ENCODE data around the gene RWDD3. TPM values are rescaled to one million over a fixed set of nuclear protein-coding genes. Genes with fewer than 3 reads are reported as not detected.

The RWDD3 gene
- total and polyA plus RNA-seq, 4 donors = 8.0 to 39.9 (median 13.4) TPM

DNA sequence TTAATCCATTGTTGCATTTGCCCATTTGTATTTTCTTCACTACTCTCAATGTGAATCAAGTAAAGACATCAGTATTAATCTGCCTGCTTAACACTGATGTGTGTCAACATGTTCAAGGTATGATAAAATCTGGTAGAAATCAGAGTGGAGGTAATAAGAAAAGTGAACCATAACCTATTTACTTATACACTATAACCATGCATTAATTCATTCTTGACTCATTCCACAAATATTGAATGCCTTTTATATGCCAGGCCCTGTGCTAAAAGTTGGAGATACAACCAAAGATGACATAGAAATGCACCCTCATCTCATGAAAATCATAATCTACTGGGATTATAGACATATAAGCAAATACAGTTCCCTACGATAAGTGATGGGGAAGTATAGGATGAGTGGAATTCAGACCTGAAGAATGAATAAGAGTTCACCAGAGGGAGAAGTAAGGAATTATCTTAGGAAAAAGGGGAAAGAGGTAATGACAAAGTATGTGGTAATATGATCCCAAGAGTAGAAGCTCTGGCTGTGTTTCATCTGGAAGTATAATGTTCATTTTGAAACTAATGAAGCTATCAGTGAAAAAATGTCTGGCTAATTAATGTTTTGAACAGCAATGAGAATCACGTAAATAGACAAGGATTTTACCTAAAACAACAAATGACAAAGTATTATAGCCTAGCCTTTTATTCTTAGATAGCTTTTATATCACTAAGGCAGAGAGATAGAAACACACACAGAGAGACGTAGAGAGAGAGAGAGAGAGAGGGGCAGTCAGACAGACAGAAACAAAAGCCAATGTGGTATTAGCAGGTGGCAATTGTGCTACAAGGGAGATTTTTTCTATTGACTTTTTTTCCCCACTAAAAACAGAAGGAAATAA is 7.0 kb upstream of the RWDD3 start:
- H3K9me3 ChIP-seq (ENCODE audit: control insufficient read depth in 4 of 4, insufficient read depth in 3 of 4, low read length in 3 of 4) = no peaks in the 10 kb centered on the region
- no peaks in the 10 kb centered on the region for H3K27me3 ChIP-seq (ENCODE audit: control insufficient read depth in 3 of 3, insufficient read depth in 3 of 3, low read length in 2 of 3)
- no peak overlapping the region for H3K9ac ChIP-seq (ENCODE audit: insufficient read depth in 1 of 2, low read length in 2 of 2)
- peak overlapping the region in 1 of 2 donors; percentile 60 for H3K27ac ChIP-seq (ENCODE audit: low read depth in 1 of 2, low read length in 1 of 2)
- ATAC-seq (ENCODE audit: insufficient read depth, low FRiP score) (no peak), DNase-seq (no peak)
- peaks cover 0 to 3% (median 0%) of the 10 kb centered on the region in 5 donors for H3K4me1 ChIP-seq (ENCODE audit: control insufficient read depth in 5 of 5, insufficient read depth in 5 of 5, low read length in 5 of 5)
- 85 to 88% methylated on average over 3 of the region's 3 CpGs for WGBS, 2 donors
- H3K36me3 ChIP-seq (ENCODE audit: control insufficient read depth in 4 of 4, insufficient read depth in 4 of 4, low read length in 4 of 4) = no peaks in the 10 kb centered on the region
- TF ChIP-seq CTCF (IDR thresholded peaks at IDR 0.05; ENCODE audit: control extremely low read depth, extremely low read depth) = no peak
- H3K4me3 ChIP-seq = no peak overlapping the region

DNA sequence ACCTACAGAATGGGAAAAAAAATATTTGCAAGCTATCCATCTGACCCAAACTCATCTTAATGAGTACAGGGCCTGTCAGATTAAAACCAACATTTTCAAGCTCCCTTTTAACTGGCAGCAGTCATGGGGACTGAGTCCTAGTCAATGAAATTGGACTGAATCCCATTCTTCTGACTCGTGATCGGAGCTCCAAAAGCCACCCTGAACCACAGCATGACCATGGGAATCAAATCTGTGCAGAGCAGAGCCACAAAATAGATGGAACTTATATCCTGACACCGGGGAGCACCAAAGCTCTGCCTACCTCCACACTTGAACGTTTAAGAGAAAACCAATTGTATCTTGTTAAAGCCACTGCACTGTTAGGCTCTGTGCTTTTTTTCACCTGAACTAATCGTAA is 5.0 kb upstream of the RWDD3 start:
- Histone ChIP-seq H3K4me1 (ENCODE audit: control insufficient read depth in 5 of 5, insufficient read depth in 5 of 5, low read length in 5 of 5) (peaks cover 0 to 13% (median 2%) of the 10 kb centered on the region in 5 donors), H3K4me3 (no peak overlapping the region), H3K27me3 (ENCODE audit: control insufficient read depth in 3 of 3, insufficient read depth in 3 of 3, low read length in 2 of 3) (no peaks in the 10 kb centered on the region), H3K9me3 (ENCODE audit: control insufficient read depth in 4 of 4, insufficient read depth in 3 of 4, low read length in 3 of 4) (no peaks in the 10 kb centered on the region), H3K36me3 (ENCODE audit: control insufficient read depth in 4 of 4, insufficient read depth in 4 of 4, low read length in 4 of 4) (no peaks in the 10 kb centered on the region), H3K9ac (ENCODE audit: insufficient read depth in 1 of 2, low read length in 2 of 2) (no peak overlapping the region), H3K27ac (ENCODE audit: low read depth in 1 of 2, low read length in 1 of 2) (no peak overlapping the region)
- ATAC-seq (ENCODE audit: insufficient read depth, low FRiP score) (no peak), DNase-seq (no peak)
- no peak for TF ChIP-seq CTCF (IDR thresholded peaks at IDR 0.05; ENCODE audit: control extremely low read depth, extremely low read depth)
- WGBS, 2 donors = 80 to 92% methylated on average over 5 of the region's 5 CpGs

GRCh38 chr1:95229706-95230105 is 4.3 kb upstream of the RWDD3 start:
- Histone ChIP-seq H3K36me3 (ENCODE audit: control insufficient read depth in 4 of 4, insufficient read depth in 4 of 4, low read length in 4 of 4) (no peaks in the 10 kb centered on the region), H3K27ac (ENCODE audit: low read depth in 1 of 2, low read length in 1 of 2) (no peak overlapping the region), H3K27me3 (ENCODE audit: control insufficient read depth in 3 of 3, insufficient read depth in 3 of 3, low read length in 2 of 3) (no peaks in the 10 kb centered on the region), H3K4me1 (ENCODE audit: control insufficient read depth in 5 of 5, insufficient read depth in 5 of 5, low read length in 5 of 5) (peaks cover 0 to 13% (median 2%) of the 10 kb centered on the region in 5 donors), H3K9ac (ENCODE audit: insufficient read depth in 1 of 2, low read length in 2 of 2) (no peak overlapping the region), H3K4me3 (no peak overlapping the region), H3K9me3 (ENCODE audit: control insufficient read depth in 4 of 4, insufficient read depth in 3 of 4, low read length in 3 of 4) (no peaks in the 10 kb centered on the region)
- TF ChIP-seq CTCF (IDR thresholded peaks at IDR 0.05; ENCODE audit: control extremely low read depth, extremely low read depth) = no peak
- no peak for ATAC-seq (ENCODE audit: insufficient read depth, low FRiP score)
- no peak for DNase-seq

Data from lung (tissue), 12 donors.